Esophagus squamous epithelium (tissue), 4 donors: Measurements from ENCODE around the gene FLNB.

Experiments used
- POLR2A ChIP-seq, 4 donors: fragments of 450-650 bp; IDR thresholded peaks; one replicate each; pipeline ENCODE4 v1.6.1; 2017; ENCODE audit warnings: antibody characterized with exemption in 4 of 4, mild to moderate bottlenecking in 4 of 4, moderate library complexity in 3 of 4
- TF ChIP-seq, protein P1 (sequence below), 6 experiments: fragments of 450-650 bp in 4 of 6; fragments of 200-600 bp in 2 of 6; sonication (generic) in 2 of 6; IDR thresholded peaks; one replicate each; pipeline ENCODE4 v1.5.1; 2016 to 2019; ENCODE audit warnings: antibody characterized with exemption in 6 of 6, mild to moderate bottlenecking in 4 of 6, moderate library complexity in 4 of 6

DNA sequence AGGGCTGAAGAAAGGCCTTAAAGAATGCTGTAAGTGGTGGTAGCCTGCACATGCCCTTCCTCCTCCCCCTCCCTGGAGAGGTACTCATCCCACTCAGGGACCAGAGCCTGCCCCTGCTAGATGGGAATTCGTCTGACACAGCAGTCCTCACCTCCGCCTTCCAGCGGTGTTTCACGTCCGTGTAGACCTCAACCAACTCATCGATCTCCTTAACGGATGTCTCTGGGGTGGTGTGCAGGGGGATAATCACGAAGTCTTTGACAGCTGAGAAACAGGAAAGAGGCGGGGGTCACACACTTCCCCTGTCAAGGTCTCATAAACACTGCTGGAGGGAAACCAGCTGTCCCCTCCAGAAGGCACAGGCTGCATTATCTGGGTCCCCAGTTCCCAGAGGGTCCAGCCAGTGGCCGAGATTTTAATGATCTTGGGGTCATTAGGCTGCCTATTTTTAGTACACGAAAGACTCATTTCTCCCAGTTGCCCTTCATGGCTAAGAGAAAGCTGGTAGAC, 192.7 kb downstream of the FLNB start:
- no peak for TF ChIP-seq POLR2A (IDR thresholded peaks at IDR 0.05)
- TF ChIP-seq, protein P1, sequence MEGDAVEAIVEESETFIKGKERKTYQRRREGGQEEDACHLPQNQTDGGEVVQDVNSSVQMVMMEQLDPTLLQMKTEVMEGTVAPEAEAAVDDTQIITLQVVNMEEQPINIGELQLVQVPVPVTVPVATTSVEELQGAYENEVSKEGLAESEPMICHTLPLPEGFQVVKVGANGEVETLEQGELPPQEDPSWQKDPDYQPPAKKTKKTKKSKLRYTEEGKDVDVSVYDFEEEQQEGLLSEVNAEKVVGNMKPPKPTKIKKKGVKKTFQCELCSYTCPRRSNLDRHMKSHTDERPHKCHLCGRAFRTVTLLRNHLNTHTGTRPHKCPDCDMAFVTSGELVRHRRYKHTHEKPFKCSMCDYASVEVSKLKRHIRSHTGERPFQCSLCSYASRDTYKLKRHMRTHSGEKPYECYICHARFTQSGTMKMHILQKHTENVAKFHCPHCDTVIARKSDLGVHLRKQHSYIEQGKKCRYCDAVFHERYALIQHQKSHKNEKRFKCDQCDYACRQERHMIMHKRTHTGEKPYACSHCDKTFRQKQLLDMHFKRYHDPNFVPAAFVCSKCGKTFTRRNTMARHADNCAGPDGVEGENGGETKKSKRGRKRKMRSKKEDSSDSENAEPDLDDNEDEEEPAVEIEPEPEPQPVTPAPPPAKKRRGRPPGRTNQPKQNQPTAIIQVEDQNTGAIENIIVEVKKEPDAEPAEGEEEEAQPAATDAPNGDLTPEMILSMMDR (IDR thresholded peaks at IDR 0.05): no peak
